ENCODE measurements around the gene RIPPLY2. TPM values are rescaled to one million over a fixed set of nuclear protein-coding genes. Genes with fewer than 3 reads are reported as not detected.
"Not testable (repeated sequence)": the region's sequence is repeated elsewhere in the genome, so short reads cannot be mapped to it uniquely, and the experiment has no call there.

RIPPLY2 gene, protein sequence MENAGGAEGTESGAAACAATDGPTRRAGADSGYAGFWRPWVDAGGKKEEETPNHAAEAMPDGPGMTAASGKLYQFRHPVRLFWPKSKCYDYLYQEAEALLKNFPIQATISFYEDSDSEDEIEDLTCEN
- not detected in 2 replicates for total RNA-seq

DNA sequence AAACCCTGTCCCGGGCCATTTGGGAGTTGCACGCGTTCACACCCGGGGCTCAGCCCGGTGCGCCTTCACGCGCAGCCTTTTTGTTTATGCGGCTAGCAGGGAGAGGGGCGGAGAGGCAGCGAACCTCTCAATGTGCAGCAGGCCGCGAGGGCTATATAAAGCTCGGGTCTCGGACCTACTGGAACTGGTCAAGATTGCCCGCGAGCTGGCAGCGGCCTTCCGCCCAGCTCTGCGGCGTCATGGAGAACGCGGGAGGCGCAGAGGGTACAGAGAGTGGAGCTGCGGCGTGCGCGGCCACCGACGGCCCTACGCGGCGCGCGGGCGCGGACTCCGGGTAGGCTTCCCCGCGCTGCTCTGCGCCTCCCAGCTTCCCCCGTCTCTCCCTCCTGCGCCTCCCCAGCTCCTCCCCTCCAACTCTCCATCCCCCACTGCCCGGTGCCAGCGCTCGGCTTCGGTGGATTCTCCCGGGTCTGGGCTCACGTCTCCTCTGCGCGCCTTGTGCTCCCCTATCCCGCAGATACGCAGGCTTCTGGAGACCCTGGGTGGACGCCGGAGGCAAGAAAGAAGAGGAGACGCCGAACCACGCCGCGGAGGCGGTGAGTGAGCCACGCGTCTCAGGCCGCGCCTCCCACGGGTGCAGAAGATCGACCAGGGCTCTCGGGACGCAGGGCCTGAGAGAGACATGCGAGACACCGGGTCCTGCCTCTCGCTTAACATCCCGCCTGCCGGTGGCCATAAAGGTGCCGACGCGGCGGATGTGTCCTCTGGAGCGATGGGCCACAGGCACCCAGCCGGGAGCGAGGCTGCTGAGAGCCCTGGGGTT, at the start of gene RIPPLY2:
Gene RIPPLY2 (plus strand): TSS at position 183 of the 823 bp plus-strand sequence. CDS start 57 bp downstream, at position 240.
- peak within 1 kb of the TSS; percentile 46 for H3K4me3 ChIP-seq (ENCODE audit: low read depth, low read length)
- peak; percentile 18 for DNase-seq (ENCODE audit: low read depth)
- TF ChIP-seq, protein P1, sequence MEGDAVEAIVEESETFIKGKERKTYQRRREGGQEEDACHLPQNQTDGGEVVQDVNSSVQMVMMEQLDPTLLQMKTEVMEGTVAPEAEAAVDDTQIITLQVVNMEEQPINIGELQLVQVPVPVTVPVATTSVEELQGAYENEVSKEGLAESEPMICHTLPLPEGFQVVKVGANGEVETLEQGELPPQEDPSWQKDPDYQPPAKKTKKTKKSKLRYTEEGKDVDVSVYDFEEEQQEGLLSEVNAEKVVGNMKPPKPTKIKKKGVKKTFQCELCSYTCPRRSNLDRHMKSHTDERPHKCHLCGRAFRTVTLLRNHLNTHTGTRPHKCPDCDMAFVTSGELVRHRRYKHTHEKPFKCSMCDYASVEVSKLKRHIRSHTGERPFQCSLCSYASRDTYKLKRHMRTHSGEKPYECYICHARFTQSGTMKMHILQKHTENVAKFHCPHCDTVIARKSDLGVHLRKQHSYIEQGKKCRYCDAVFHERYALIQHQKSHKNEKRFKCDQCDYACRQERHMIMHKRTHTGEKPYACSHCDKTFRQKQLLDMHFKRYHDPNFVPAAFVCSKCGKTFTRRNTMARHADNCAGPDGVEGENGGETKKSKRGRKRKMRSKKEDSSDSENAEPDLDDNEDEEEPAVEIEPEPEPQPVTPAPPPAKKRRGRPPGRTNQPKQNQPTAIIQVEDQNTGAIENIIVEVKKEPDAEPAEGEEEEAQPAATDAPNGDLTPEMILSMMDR (IDR thresholded peaks at IDR 0.05; ENCODE audit: insufficient read depth, low read depth, low read length): no peak

DNA sequence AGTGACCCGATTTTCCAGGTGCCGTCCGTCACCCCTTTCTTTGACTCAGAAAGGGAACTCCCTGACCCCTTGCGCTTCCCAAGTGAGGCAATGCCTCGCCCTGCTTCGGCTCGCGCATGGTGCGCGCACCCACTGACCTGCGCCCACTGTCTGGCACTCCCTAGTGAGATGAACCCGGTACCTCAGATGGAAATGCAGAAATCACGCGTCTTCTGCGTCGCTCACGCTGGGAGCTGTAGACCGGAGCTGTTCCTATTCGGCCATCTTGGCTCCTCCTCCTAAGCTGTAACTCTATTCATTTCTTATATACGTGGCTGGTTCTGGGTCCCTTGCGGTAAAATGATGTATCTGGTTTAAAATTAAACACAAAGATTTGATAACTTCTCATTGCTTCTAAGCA, 49.7 kb upstream of the RIPPLY2 start:
- DNase-seq (ENCODE audit: low read depth); H3K4me3 ChIP-seq (ENCODE audit: low read depth, low read length): not testable (repeated sequence)

DNA sequence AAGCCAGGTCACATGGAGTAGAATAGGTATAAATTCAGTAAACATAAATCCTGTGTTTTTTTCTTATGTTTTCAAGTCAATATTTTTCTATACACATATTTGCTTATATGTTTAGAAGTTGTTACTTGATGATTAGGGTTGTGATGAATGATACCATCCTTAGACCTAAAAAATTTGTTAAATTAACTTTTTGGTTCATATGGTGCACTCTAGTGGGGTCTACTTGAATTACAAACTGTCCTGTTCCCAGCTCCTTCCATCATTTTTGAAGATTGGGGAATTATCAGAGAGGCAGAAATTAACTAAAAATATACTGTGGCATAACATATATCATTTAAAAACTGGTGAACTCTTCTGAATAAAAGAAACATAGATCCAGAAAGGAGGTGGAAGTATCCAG, 48.3 kb upstream of the RIPPLY2 start:
- TF ChIP-seq, protein P1 (IDR thresholded peaks at IDR 0.05; ENCODE audit: insufficient read depth, low read depth, low read length): no peak
- DNase-seq (ENCODE audit: low read depth): no peak
- no peak overlapping the region for H3K4me3 ChIP-seq (ENCODE audit: low read depth, low read length)

DNA sequence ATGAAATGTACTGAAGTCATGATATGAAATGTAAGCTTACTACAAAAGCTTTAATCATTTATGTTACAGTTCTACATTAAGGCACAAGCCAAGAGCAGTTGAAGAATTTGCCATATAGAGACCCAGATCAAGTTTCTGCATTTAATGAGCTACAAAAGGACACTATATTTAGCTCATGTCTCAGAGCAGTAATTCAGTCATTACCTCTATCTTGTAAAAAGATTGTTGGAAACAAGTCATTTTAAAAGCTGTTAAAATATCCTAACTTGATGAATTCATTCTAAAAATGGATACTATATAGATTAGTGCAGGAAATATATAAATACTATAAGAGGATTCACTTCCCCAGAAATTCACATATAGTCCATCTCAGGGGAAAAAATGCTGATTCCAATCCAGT, 45.2 kb upstream of the RIPPLY2 start:
- TF ChIP-seq, protein P1 (IDR thresholded peaks at IDR 0.05; ENCODE audit: insufficient read depth, low read depth, low read length): no peak
- H3K4me3 ChIP-seq (ENCODE audit: low read depth, low read length): no peak overlapping the region
- no peak for DNase-seq (ENCODE audit: low read depth)

DNA sequence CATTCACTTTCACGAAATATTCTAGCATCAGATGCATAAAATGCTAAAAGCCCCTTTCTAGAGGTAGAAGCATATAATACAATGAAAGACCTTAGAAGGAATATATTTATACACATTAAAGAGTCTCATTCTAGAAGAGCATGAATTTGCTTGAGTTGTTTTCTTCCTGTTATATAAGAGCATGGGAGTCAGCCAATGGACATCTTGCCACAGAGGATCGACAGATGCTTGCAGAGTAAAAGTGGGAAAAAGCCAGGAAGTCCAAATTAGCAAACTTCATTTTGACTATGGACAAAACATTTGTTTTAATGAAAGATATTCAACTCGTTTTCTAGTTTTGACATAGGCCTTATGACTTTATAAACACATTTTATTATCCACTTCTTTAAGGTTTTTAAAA, 44.2 kb upstream of the RIPPLY2 start:
- DNase-seq (ENCODE audit: low read depth): no peak
- H3K4me3 ChIP-seq (ENCODE audit: low read depth, low read length): no peak overlapping the region
- TF ChIP-seq, protein P1 (IDR thresholded peaks at IDR 0.05; ENCODE audit: insufficient read depth, low read depth, low read length): no peak

DNA sequence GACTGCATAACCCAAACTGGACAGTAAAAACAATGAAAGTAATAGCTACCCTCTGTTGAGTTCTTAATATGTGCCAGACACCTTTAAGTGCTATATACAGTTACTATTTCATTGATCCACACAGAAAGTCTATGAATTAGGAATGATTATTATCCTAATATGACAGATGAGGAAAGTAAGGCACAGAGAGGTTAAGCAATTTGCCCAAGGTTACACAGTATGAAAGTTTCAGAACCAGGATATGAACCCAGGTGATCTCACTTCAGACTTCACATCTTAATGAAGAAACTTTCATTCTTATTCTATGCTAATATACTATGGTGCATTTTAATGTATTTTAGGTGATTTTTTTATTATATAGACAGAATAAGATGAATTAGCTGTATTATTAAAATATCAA, 40.6 kb upstream of the RIPPLY2 start:
- H3K4me3 ChIP-seq (ENCODE audit: low read depth, low read length): no peak overlapping the region
- TF ChIP-seq, protein P1 (IDR thresholded peaks at IDR 0.05; ENCODE audit: insufficient read depth, low read depth, low read length): no peak
- DNase-seq (ENCODE audit: low read depth): no peak

DNA sequence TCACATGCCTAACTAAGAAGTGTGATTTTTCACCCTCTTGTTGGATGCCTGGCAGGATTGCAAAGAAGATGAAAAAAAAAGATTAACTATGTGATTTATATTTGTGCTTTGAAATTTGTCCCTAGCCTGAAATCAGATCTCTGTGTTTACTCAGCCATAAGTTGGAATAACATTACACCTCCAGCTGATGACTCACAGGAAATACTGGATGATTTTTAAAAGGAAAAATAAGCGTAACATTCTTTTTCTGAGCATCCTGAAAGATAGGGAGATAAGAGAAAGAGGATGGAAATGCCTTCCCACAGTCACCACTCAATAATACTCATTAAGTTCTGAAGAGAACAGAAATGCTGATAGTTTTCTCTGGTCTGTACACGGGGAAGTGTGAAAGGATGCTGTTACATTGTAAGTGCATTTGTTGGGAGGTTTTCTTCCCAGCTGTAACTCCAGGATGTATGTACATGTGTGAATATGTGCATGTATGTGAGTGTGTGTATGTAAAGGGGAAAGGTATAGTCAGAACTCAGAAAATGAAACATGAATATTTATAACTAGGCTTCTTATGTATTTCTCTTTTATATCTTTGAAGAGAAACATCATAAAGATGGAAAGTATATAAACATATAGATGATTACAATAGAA, 37.4 kb upstream of the RIPPLY2 start:
- H3K4me3 ChIP-seq (ENCODE audit: low read depth, low read length): no peak overlapping the region
- DNase-seq (ENCODE audit: low read depth): peak; percentile 55
- TF ChIP-seq, protein P1 (IDR thresholded peaks at IDR 0.05; ENCODE audit: insufficient read depth, low read depth, low read length): no peak

Measured in fibroblast of villous mesenchyme (primary cell).